Neuronal stem cell (in vitro differentiated cells): ENCODE measurements around the gene AMZ2.

Experiments
- DNase-seq: peaks from one replicate; pipeline ENCODE4 v3.0.0-alpha.2; 2013; ENCODE audit warnings: low spot score
- H2AFZ ChIP-seq: one replicate; pipeline ENCODE4 v1.6.1; 2013; ENCODE audit warnings: mild to moderate bottlenecking, low read length, inconsistent platforms
- H2AK5ac ChIP-seq: 2 replicates; pipeline ENCODE4 v1.6.1; 2013; ENCODE audit warnings: low read depth, mild to moderate bottlenecking, inconsistent platforms, low read length, moderate library complexity, mixed read lengths
- H2BK120ac ChIP-seq: 2 replicates; pipeline ENCODE4 v1.6.1; 2013; ENCODE audit warnings: low read depth, mild to moderate bottlenecking, inconsistent platforms, low read length, moderate library complexity, mixed read lengths
- H2BK12ac ChIP-seq: one replicate; pipeline ENCODE4 v1.6.1; 2013; ENCODE audit warnings: low read length, inconsistent platforms
- H2BK15ac ChIP-seq: 2 replicates; pipeline ENCODE4 v1.6.1; 2013; ENCODE audit warnings: mild to moderate bottlenecking, low read length, inconsistent platforms, mixed read lengths
- H2BK5ac ChIP-seq: one replicate; pipeline ENCODE4 v1.6.1; 2013; ENCODE audit warnings: inconsistent platforms, mild to moderate bottlenecking, low read length, moderate library complexity
- H3K14ac ChIP-seq: one replicate; pipeline ENCODE4 v1.6.1; 2013; ENCODE audit warnings: low read length, inconsistent platforms
- H3K18ac ChIP-seq: 2 replicates; pipeline ENCODE4 v1.6.1; 2013; ENCODE audit warnings: low read length, inconsistent platforms
- H3K23ac ChIP-seq: 2 replicates; pipeline ENCODE4 v1.6.1; 2013; ENCODE audit warnings: low read depth, mild to moderate bottlenecking, mixed read lengths, low read length, inconsistent platforms; ENCODE audit not compliant: poor library complexity
- H3K27ac ChIP-seq: replicated peaks from 3 replicates; pipeline ENCODE4 v1.5.1; 2013; ENCODE audit warnings: low read length, inconsistent platforms
- H3K27me3 ChIP-seq, 3 experiments: 2 replicates each; pipeline ENCODE4 v1.6.1; 2013; ENCODE audit warnings: low read length in 3 of 3, mild to moderate bottlenecking in 2 of 3, inconsistent platforms in 1 of 3, low read depth in 1 of 3, mixed read lengths in 1 of 3, moderate library complexity in 1 of 3; ENCODE audit not compliant: control insufficient read depth in 3 of 3, insufficient read depth in 3 of 3
- H3K36me3 ChIP-seq, 2 donors: replicated peaks in 1 of 2; 2 replicates each; pipeline ENCODE4 v1.6.1; 2013; ENCODE audit warnings: low read length in 2 of 2; ENCODE audit not compliant: control insufficient read depth in 2 of 2, insufficient read depth in 2 of 2
- H3K4ac ChIP-seq: 2 replicates; pipeline ENCODE4 v1.6.1; 2013; ENCODE audit warnings: inconsistent platforms, mild to moderate bottlenecking, low read length, moderate library complexity
- H3K4me1 ChIP-seq, 2 donors: 1 replicate in 1 of 2; 2 replicates in 1 of 2; pipeline ENCODE4 v1.6.1; 2013; ENCODE audit warnings: low read length in 2 of 2, low read depth in 1 of 2; ENCODE audit not compliant: control insufficient read depth in 2 of 2, insufficient read depth in 1 of 2
- H3K4me2 ChIP-seq: one replicate; pipeline ENCODE4 v1.6.1; 2013; ENCODE audit warnings: mild to moderate bottlenecking, low read length, inconsistent platforms; ENCODE audit not compliant: insufficient read depth, poor library complexity, severe bottlenecking
- H3K4me3 ChIP-seq, 2 donors: 2 replicates each; pipeline ENCODE4 v1.5.1; 2013; ENCODE audit warnings: low read length in 2 of 2, mild to moderate bottlenecking in 2 of 2, inconsistent platforms in 1 of 2, moderate library complexity in 1 of 2
- H3K79me1 ChIP-seq: one replicate; pipeline ENCODE4 v1.6.1; 2013; ENCODE audit warnings: low read depth, mild to moderate bottlenecking, inconsistent platforms, low read length, moderate library complexity
- H3K9ac ChIP-seq: one replicate; pipeline ENCODE4 v1.6.1; 2013; ENCODE audit warnings: mild to moderate bottlenecking, low read depth, low read length, inconsistent platforms; ENCODE audit not compliant: poor library complexity
- H3K9me3 ChIP-seq, 2 donors: replicated peaks in 1 of 2; 2 replicates each; pipeline versions ENCODE3 to v1.6.1; 2013; ENCODE audit warnings: low read length in 2 of 2, mild to moderate bottlenecking in 2 of 2, inconsistent platforms in 1 of 2, low read depth in 1 of 2, mixed read lengths in 1 of 2, moderate library complexity in 1 of 2; ENCODE audit not compliant: control insufficient read depth in 2 of 2, insufficient read depth in 1 of 2
- H4K8ac ChIP-seq: one replicate; pipeline ENCODE4 v1.6.1; 2013; ENCODE audit warnings: low read depth, mild to moderate bottlenecking, inconsistent platforms, low read length, moderate library complexity
- H4K91ac ChIP-seq: one replicate; pipeline ENCODE4 v1.6.1; 2013; ENCODE audit warnings: low read length, low read depth, mild to moderate bottlenecking, inconsistent platforms; ENCODE audit not compliant: poor library complexity
- WGBS, 2 donors: extraction: QIAGEN DNeasy Blood & Tissue Kit; methylation state at CpG; one replicate each; pipeline ENCODE4 v1.1.7; 2013; ENCODE audit warnings: missing lambda C conversion rate in 2 of 2, mixed read lengths in 1 of 2; ENCODE audit not compliant: insufficient read length in 2 of 2, insufficient replicate concordance in 1 of 2; ENCODE audit errors: extremely low coverage in 2 of 2; 5-methylcytosine and 5-hydroxymethylcytosine counted together

The AMZ2 gene

DNA sequence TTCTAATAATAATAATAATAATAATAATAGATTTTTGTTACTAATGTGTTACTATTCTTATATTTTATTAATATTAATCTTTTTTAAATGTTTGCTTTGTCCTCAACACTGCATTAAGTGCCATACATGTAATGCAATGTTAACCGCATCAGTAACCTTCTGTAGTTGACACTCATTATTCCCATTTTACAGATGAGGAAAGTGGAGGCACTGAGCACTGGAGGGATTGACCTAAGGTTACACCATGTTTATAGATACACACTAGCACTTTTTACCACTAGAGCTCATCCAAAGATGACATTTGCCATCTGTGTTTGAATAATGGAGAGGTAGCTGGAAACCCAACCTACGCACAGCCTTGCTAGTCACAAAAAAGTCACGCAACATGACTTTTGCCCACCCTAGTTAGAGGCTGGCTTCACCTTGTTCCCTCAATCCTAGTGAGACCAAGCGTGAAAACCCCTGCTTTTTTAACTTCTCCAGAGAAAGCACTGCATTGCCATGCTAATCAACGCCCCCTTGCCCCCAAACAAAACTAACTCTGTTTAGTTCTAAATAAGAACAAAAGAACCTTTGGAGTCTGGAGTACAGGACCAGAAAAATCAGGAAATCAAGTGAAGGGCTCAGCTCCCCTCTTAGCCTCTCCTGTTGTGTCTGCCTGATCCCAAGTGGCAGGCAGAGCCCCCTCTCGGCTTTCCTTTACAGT, 45.8 kb downstream of the AMZ2 start:
- no peak overlapping the region for H2BK120ac ChIP-seq
- no peak overlapping the region for H2BK12ac ChIP-seq
- DNase-seq = peak; percentile 15
- no peak overlapping the region for H3K9ac ChIP-seq
- no peaks in the 10 kb centered on the region for H3K79me1 ChIP-seq
- no peak overlapping the region for H4K91ac ChIP-seq
- no peaks in the 10 kb centered on the region for H3K36me3 ChIP-seq
- no peak overlapping the region for H3K18ac ChIP-seq
- H2BK5ac ChIP-seq = no peak overlapping the region
- H2AFZ ChIP-seq = no peak overlapping the region
- H3K4me2 ChIP-seq = no peak overlapping the region
- no CpG with 5 or more reads among the region's 6 CpGs for WGBS, 2 donors
- H3K27ac ChIP-seq = peak overlapping the region; percentile 29
- H2AK5ac ChIP-seq = no peak overlapping the region
- peaks cover 9 to 16% of the 10 kb centered on the region in 2 donors for H3K4me1 ChIP-seq
- no peaks in the 10 kb centered on the region for H3K9me3 ChIP-seq
- H3K27me3 ChIP-seq = peaks cover 0 to 21% (median 3%) of the 10 kb centered on the region in 3 experiments
- no peak overlapping the region for H3K23ac ChIP-seq
- H2BK15ac ChIP-seq = no peak overlapping the region
- H3K4ac ChIP-seq = no peak overlapping the region
- no peak overlapping the region for H3K14ac ChIP-seq
- H3K4me3 ChIP-seq = peak overlapping the region in 1 of 2 donors; percentile 71
- no peak overlapping the region for H4K8ac ChIP-seq

DNA sequence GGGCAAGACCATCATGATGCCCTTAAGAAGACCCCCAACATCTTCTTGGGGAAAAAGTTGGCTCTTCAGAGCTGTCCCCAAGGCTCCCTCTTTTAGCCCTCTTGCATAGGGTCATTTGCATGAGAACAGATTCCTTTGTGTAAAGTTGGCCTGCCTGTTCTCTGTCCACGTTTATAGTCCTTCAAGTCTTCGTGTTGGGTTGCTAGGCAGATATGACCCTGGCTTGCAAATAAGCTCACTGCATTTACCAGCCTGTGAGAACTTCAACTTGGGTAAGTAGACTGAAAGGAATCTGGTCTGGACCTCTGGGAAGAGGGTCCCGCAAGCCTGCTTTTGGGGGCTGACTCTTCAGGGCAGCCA, 46.3 kb downstream of the AMZ2 start:
- no peak overlapping the region for H3K4ac ChIP-seq
- no CpG with 5 or more reads among the region's 3 CpGs for WGBS, 2 donors
- H3K36me3 ChIP-seq = no peaks in the 10 kb centered on the region
- no peak overlapping the region for H2BK5ac ChIP-seq
- no peaks in the 10 kb centered on the region for H3K79me1 ChIP-seq
- no peak overlapping the region for H2BK120ac ChIP-seq
- H2AK5ac ChIP-seq = no peak overlapping the region
- H3K14ac ChIP-seq = no peak overlapping the region
- no peak overlapping the region for H3K27ac ChIP-seq
- no peak overlapping the region for H2BK15ac ChIP-seq
- no peak overlapping the region for H3K4me3 ChIP-seq
- H3K23ac ChIP-seq = no peak overlapping the region
- no peak overlapping the region for H3K4me2 ChIP-seq
- DNase-seq = peak; percentile 30
- H3K27me3 ChIP-seq = peaks cover 0 to 17% (median 3%) of the 10 kb centered on the region in 3 experiments
- peaks cover 9 to 16% of the 10 kb centered on the region in 2 donors for H3K4me1 ChIP-seq
- no peak overlapping the region for H4K91ac ChIP-seq
- H3K9ac ChIP-seq = no peak overlapping the region
- H2AFZ ChIP-seq = no peak overlapping the region
- no peak overlapping the region for H2BK12ac ChIP-seq
- no peaks in the 10 kb centered on the region for H3K9me3 ChIP-seq
- H3K18ac ChIP-seq = no peak overlapping the region
- no peak overlapping the region for H4K8ac ChIP-seq

DNA sequence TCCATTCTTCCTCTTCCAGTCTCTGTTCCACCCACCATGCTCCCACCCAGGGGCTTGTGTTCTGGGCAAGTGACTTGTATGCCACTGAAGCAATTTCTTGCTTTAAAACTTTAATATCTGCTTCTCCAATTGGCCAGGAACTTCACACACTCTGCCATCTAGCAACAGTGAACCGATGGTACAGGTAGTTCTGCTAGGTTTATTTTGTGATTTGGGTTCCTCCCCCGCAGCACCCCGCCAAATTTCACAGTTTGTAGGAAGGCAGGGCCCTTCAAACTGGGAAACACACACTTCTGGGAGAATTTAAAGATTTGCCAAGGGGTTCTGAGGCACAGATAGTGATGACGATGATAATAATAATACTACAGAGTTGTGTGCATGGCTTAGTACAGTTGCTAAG, 46.8 kb downstream of the AMZ2 start:
- H2AK5ac ChIP-seq = no peak overlapping the region
- H2BK5ac ChIP-seq = no peak overlapping the region
- H3K27me3 ChIP-seq = peaks cover 0 to 13% (median 3%) of the 10 kb centered on the region in 3 experiments
- H3K36me3 ChIP-seq = no peaks in the 10 kb centered on the region
- H3K18ac ChIP-seq = no peak overlapping the region
- no peak overlapping the region for H3K23ac ChIP-seq
- H3K14ac ChIP-seq = no peak overlapping the region
- H2BK120ac ChIP-seq = no peak overlapping the region
- no peak overlapping the region for H3K4me3 ChIP-seq
- no peak for DNase-seq
- H2AFZ ChIP-seq = no peak overlapping the region
- no peak overlapping the region for H3K4ac ChIP-seq
- H2BK12ac ChIP-seq = no peak overlapping the region
- H3K9me3 ChIP-seq = no peaks in the 10 kb centered on the region
- H3K4me2 ChIP-seq = no peak overlapping the region
- no peak overlapping the region for H3K27ac ChIP-seq
- H4K8ac ChIP-seq = no peak overlapping the region
- H3K4me1 ChIP-seq = peaks cover 9 to 16% of the 10 kb centered on the region in 2 donors
- no peak overlapping the region for H4K91ac ChIP-seq
- H3K9ac ChIP-seq = no peak overlapping the region
- H3K79me1 ChIP-seq = no peaks in the 10 kb centered on the region
- no CpG with 5 or more reads among the region's 4 CpGs for WGBS, 2 donors
- no peak overlapping the region for H2BK15ac ChIP-seq

- Histone ChIP-seq H4K91ac (no peak overlapping the region), H2BK15ac (no peak overlapping the region), H3K27me3 (peaks cover 0 to 8% (median 3%) of the 10 kb centered on the region in 3 experiments), H3K27ac (no peak overlapping the region), H2BK120ac (no peak overlapping the region), H2AK5ac (no peak overlapping the region), H2BK5ac (no peak overlapping the region), H3K36me3 (no peaks in the 10 kb centered on the region), H3K14ac (no peak overlapping the region), H3K4me1 (peaks cover 9 to 16% of the 10 kb centered on the region in 2 donors), H3K4me2 (no peak overlapping the region), H3K23ac (no peak overlapping the region), H3K9me3 (peaks cover 0 to 3% of the 10 kb centered on the region in 2 donors), H3K4me3 (no peak overlapping the region), H3K9ac (no peak overlapping the region), H3K18ac (no peak overlapping the region), H3K4ac (no peak overlapping the region), H3K79me1 (no peaks in the 10 kb centered on the region), H4K8ac (no peak overlapping the region), H2BK12ac (no peak overlapping the region), H2AFZ (no peak overlapping the region)
- WGBS, 2 donors = no CpG with 5 or more reads among the region's 7 CpGs
- no peak for DNase-seq
Observed at GRCh38 chr17:68295086-68295485, 47.2 kb downstream of the AMZ2 start.
